Thyroid gland (tissue), 4 donors: ENCODE data around the gene MAP3K8. TPM values are rescaled to one million over a fixed set of nuclear protein-coding genes. Genes with fewer than 3 reads are reported as not detected.

ENCODE experiments used
- DNase-seq, 2 donors: peaks; one replicate each; pipeline ENCODE4 v3.0.0-alpha.2; 2019
- H3K27ac ChIP-seq, 3 donors: fragments of 200-600 bp; sonication (generic); 1 replicate in 2 of 3; 2 replicates in 1 of 3; pipeline ENCODE4 v1.5.1; 2016 to 2019; ENCODE audit warnings: mild to moderate bottlenecking in 1 of 3, moderate library complexity in 1 of 3
- H3K27me3 ChIP-seq: fragments of 200-600 bp; sonication (generic); one replicate; pipeline ENCODE4 v1.5.1; 2019
- H3K36me3 ChIP-seq, 2 donors: fragments of 200-600 bp; sonication (generic); one replicate each; pipeline ENCODE4 v1.5.1; 2016 to 2019
- H3K4me1 ChIP-seq, 2 donors: fragments of 200-600 bp; sonication (generic); one replicate each; pipeline ENCODE4 v1.5.1; 2017 to 2019
- H3K4me3 ChIP-seq, 3 donors: fragments of 200-600 bp; sonication (generic); replicated peaks in 1 of 3; 1 replicate in 2 of 3; 2 replicates in 1 of 3; pipeline ENCODE4 v1.5.1; 2016; ENCODE audit warnings: mild to moderate bottlenecking in 1 of 3
- H3K9me3 ChIP-seq: fragments of 200-600 bp; sonication (generic); one replicate; pipeline ENCODE4 v1.5.1; 2017
- POLR2A ChIP-seq, 2 donors: fragments of 450-650 bp; IDR thresholded peaks; one replicate each; pipeline ENCODE4 v1.6.1; 2017; ENCODE audit warnings: antibody characterized with exemption in 2 of 2, mild to moderate bottlenecking in 2 of 2, moderate library complexity in 1 of 2
- WGBS, 2 donors: methylation state at CpG; one replicate each; pipeline ENCODE4 v1.1.5; 2017; 5-methylcytosine and 5-hydroxymethylcytosine counted together
- intact Hi-C: fragments of 100-400 bp; cut with DNase I; formaldehyde crosslinking; loops from one replicate; pipeline ENCODE4 v1.15.1; 2023
- total RNA-seq, 4 donors: library from RNA; depleted of rRNA; stranded (reverse); fragments of >200 nt; gene quantifications; one replicate each; pipeline ENCODE4 v1.2.3, GENCODE V29; 2016
- TF ChIP-seq, protein P1 (sequence below), 6 experiments: fragments of 200-600 bp in 3 of 6; fragments of 450-650 bp in 3 of 6; sonication (generic) in 3 of 6; IDR thresholded peaks; one replicate each; pipeline ENCODE4 v1.5.1; 2016 to 2019; ENCODE audit warnings: antibody characterized with exemption in 6 of 6, mild to moderate bottlenecking in 2 of 6, inconsistent platforms in 1 of 6, moderate library complexity in 1 of 6

The MAP3K8 gene
- total RNA-seq, 4 donors from 2014 or later: 9.7 to 37.9 (median 22.7) TPM

- intact Hi-C loops: no loop called here
- no peak for DNase-seq
- TF ChIP-seq, protein P1, sequence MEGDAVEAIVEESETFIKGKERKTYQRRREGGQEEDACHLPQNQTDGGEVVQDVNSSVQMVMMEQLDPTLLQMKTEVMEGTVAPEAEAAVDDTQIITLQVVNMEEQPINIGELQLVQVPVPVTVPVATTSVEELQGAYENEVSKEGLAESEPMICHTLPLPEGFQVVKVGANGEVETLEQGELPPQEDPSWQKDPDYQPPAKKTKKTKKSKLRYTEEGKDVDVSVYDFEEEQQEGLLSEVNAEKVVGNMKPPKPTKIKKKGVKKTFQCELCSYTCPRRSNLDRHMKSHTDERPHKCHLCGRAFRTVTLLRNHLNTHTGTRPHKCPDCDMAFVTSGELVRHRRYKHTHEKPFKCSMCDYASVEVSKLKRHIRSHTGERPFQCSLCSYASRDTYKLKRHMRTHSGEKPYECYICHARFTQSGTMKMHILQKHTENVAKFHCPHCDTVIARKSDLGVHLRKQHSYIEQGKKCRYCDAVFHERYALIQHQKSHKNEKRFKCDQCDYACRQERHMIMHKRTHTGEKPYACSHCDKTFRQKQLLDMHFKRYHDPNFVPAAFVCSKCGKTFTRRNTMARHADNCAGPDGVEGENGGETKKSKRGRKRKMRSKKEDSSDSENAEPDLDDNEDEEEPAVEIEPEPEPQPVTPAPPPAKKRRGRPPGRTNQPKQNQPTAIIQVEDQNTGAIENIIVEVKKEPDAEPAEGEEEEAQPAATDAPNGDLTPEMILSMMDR (IDR thresholded peaks at IDR 0.05): no peak
- no peak for TF ChIP-seq POLR2A (IDR thresholded peaks at IDR 0.05)
- H3K4me1 ChIP-seq: peaks cover 0 to 13% of the 10 kb centered on the region in 2 donors
- no peaks in the 10 kb centered on the region for H3K9me3 ChIP-seq
- H3K36me3 ChIP-seq: no peaks in the 10 kb centered on the region
- H3K27me3 ChIP-seq: no peaks in the 10 kb centered on the region
- no peak overlapping the region for H3K27ac ChIP-seq
- no peak overlapping the region for H3K4me3 ChIP-seq
- WGBS, 2 donors: 90 to 99% methylated on average over 2 of the region's 2 CpGs
These were observed 66.5 kb downstream of the MAP3K8 start for GRCh38 chr10:30500534-30500933.

GRCh38 chr10:30500963-30501504 lies 67.0 kb downstream of the MAP3K8 start:
- Histone ChIP-seq H3K27ac (no peak overlapping the region), H3K4me1 (peaks cover 0 to 13% of the 10 kb centered on the region in 2 donors)

DNA sequence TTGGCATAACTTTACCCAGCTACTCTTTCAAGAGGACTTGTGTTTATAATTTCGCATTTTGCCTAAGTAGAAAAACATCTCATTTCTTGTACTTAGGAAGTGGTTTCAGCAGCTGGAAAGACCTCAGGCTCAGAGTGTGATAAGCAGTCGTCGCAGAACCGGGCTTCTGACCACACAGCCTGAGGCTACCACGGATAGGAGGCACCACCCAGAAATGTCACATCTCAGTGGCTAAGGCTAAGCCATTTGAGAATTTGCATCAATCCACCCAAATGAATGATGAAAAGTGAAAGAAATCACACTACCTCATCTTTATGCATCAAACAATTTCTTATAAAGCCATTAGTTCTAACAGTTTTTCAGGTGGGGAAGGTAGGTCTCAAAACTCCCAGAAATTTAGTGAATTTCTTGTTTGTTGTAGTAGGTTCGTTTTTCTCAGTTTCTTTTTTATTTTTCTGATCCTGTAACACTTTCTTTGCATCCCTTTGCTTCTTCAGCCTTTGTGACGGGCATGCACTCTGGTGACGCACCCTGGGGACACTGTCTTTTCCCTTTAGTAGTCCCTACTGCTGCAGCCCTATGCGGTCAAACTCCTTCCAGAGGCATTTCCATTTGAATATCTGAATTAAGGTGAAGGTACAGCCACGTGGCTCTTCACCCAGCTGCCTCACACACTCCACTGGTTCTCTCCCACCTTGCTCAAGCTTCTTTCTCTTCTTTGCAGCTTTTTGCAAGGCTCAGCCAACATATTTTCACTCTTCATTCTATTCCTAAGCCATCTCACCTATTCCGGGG lies 68.5 kb downstream of the MAP3K8 start:
- Histone ChIP-seq H3K36me3 (no peaks in the 10 kb centered on the region), H3K27me3 (no peaks in the 10 kb centered on the region), H3K4me1 (peaks cover 0 to 12% of the 10 kb centered on the region in 2 donors), H3K9me3 (no peaks in the 10 kb centered on the region), H3K27ac (no peak overlapping the region), H3K4me3 (no peak overlapping the region)
- DNase-seq: no peak
- no peak for TF ChIP-seq POLR2A (IDR thresholded peaks at IDR 0.05)
- TF ChIP-seq, protein P1 (IDR thresholded peaks at IDR 0.05): no peak
- WGBS, 2 donors: 58 to 60% methylated on average over 11 of the region's 11 CpGs
- intact Hi-C loops: no loop called here

More at GRCh38 chr10:30500963-30501504, 67.0 kb downstream of the MAP3K8 start:
- intact Hi-C loops: no loop called here
- Histone ChIP-seq H3K4me3 (no peak overlapping the region), H3K9me3 (no peaks in the 10 kb centered on the region), H3K27me3 (no peaks in the 10 kb centered on the region), H3K36me3 (no peaks in the 10 kb centered on the region)
- WGBS, 2 donors: 66 to 91% methylated on average over 3 of the region's 3 CpGs
- no peak for TF ChIP-seq POLR2A (IDR thresholded peaks at IDR 0.05)
- TF ChIP-seq, protein P1 (IDR thresholded peaks at IDR 0.05): no peak
- no peak for DNase-seq

DNA sequence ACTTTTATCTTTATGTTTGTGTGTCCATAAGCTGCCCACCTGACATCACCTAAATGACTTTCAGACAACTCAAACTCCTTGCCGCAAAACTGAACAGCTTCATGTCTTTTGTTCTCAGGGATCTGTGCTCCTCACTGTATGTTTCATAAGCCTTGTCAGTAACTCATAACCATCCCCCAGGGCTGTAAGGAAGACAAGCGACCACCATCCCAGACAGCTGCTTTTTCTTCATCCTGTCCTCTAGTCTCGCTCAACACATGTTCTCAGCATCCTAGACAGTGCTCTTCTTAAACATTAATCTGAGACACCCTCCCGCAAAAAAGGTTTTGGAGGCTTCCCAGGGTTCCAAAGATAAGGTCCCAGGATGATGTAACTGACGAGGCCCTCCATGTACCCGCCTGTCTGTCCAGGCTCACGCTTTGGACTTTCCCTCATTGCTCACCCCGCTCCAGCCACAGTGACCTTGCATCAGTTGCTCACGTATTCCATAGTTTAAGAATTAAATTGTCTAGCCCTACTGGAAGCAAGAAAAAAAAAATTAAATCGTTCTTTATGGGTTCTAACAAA lies 69.8 kb downstream of the MAP3K8 start:
- H3K4me1 ChIP-seq: peaks cover 0 to 6% of the 10 kb centered on the region in 2 donors
- no peaks in the 10 kb centered on the region for H3K27me3 ChIP-seq
- no peak for DNase-seq
- WGBS, 2 donors: 93% methylated on average over 10 of the region's 10 CpGs
- H3K36me3 ChIP-seq: no peaks in the 10 kb centered on the region
- intact Hi-C loops: no loop called here
- no peaks in the 10 kb centered on the region for H3K9me3 ChIP-seq
- TF ChIP-seq, protein P1 (IDR thresholded peaks at IDR 0.05): no peak
- no peak for TF ChIP-seq POLR2A (IDR thresholded peaks at IDR 0.05)
- no peak overlapping the region for H3K27ac ChIP-seq
- H3K4me3 ChIP-seq: no peak overlapping the region
